Liver (tissue), 3 donors: Measurements from ENCODE around the gene PRRT1B.

ENCODE experiments used
- EGR1 ChIP-seq, 2 donors: IDR thresholded peaks; 2 replicates each; pipeline ENCODE4 v1.6.1; 2016 to 2018; ENCODE audit warnings: antibody characterized with exemption in 2 of 2, low read depth in 2 of 2
- GABPA ChIP-seq, 2 donors: IDR thresholded peaks in 1 of 2; conservative IDR thresholded peaks in 1 of 2; 2 replicates each; pipeline ENCODE4 v1.6.1; 2016; ENCODE audit warnings: antibody characterized with exemption in 2 of 2, mild to moderate bottlenecking in 1 of 2, moderate library complexity in 1 of 2
- JUND ChIP-seq, 2 donors: IDR thresholded peaks; 2 replicates each; pipeline ENCODE4 v1.6.1; 2016; ENCODE audit warnings: antibody characterized with exemption in 2 of 2
- RAD21 ChIP-seq, 2 donors: IDR thresholded peaks; 2 replicates each; pipeline ENCODE4 v1.6.1; 2016; ENCODE audit warnings: antibody characterized with exemption in 2 of 2, mild to moderate bottlenecking in 2 of 2
- SP1 ChIP-seq: IDR thresholded peaks from 2 replicates; pipeline ENCODE4 v1.6.1; 2018; ENCODE audit warnings: antibody characterized with exemption, mild to moderate bottlenecking
- TF ChIP-seq, protein P1 (sequence below): IDR thresholded peaks from 2 replicates; pipeline ENCODE4 v1.6.1; 2016; ENCODE audit warnings: antibody characterized with exemption
- TF ChIP-seq, protein P2 (sequence below): fragments of 150-350 bp; IDR thresholded peaks from 2 replicates; pipeline ENCODE4 v1.5.1; 2017; ENCODE audit warnings: improper control_type of control experiment, low read depth, low read length; ENCODE audit not compliant: missing input control
- donor health status: healthy.
- donor health status: healthy.

DNA sequence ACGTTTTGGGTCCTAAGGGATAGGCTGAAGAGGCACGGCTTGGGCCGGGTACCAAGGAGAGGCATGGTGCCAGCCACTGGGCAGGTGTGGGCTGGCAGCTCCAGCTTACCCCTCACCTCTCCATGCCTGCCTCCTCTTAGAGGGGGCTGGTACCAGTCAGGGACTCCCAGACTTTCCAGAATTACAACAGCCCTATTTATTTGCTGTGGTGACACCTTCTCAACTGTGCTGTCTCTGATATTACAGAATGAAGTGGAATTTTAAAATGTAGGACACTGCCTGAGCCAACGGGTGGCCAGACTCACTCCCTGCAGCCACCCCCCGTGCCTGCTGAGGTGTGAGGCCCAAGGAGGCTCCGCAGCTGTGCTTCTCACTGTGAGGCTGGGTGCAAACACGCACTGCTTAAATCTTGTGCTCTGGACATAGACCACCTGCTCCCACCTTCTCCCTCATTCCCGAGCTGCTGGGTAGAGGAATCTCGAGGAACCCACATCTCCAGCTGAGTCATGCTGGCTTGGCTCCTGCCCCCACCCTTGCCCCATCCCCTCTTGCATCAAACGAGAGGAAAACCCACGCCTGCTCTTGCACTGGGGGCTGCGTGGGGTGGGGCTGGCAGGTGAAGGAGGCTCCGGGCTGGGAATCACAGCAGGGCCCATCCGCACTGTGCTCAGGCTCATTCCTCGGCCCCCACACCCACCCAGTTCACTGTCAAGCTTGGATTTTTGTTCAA lies 47.9 kb downstream of the PRRT1B start:
- TF ChIP-seq, protein P1, sequence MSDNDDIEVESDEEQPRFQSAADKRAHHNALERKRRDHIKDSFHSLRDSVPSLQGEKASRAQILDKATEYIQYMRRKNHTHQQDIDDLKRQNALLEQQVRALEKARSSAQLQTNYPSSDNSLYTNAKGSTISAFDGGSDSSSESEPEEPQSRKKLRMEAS = no peak
- TF ChIP-seq SP1 (no peak), JUND (IDR thresholded peaks at IDR 0.05) (no peak), GABPA (IDR thresholded peaks at IDR 0.05 in 1 of 2, conservative IDR thresholded peaks at IDR 0.05 in 1 of 2) (no peak), RAD21 (IDR thresholded peaks at IDR 0.05) (no peak), EGR1 (IDR thresholded peaks at IDR 0.05; ENCODE audit: low read depth in 2 of 2) (no peak)
- TF ChIP-seq, protein P2, sequence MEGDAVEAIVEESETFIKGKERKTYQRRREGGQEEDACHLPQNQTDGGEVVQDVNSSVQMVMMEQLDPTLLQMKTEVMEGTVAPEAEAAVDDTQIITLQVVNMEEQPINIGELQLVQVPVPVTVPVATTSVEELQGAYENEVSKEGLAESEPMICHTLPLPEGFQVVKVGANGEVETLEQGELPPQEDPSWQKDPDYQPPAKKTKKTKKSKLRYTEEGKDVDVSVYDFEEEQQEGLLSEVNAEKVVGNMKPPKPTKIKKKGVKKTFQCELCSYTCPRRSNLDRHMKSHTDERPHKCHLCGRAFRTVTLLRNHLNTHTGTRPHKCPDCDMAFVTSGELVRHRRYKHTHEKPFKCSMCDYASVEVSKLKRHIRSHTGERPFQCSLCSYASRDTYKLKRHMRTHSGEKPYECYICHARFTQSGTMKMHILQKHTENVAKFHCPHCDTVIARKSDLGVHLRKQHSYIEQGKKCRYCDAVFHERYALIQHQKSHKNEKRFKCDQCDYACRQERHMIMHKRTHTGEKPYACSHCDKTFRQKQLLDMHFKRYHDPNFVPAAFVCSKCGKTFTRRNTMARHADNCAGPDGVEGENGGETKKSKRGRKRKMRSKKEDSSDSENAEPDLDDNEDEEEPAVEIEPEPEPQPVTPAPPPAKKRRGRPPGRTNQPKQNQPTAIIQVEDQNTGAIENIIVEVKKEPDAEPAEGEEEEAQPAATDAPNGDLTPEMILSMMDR = no peak
